GM12878 (cell line): ENCODE results near the gene DPEP1. TPM values are rescaled to one million over a fixed set of nuclear protein-coding genes. Genes with fewer than 3 reads are reported as not detected.

ENCODE experiments used
- ATAC-seq: fragments of 200-7000 bp; cut with Tn5 transposase; 3 replicates; pipeline ENCODE4 v1.9.1; 2020; ENCODE audit warnings: mild to moderate bottlenecking, moderate library complexity
- BruUV-seq: library from RNA; stranded (reverse); fragments of 400-500 nt; replicated peaks from 2 replicates; lab custom pipeline; 2021; lab: Mats Ljungman, UMichigan
- CTCF ChIA-PET: fragments of 300-600 bp; sonication (Branson Sonifier 250); formaldehyde crosslinking; extraction: SDS; loops from one replicate; lab custom pipeline; 2021; ENCODE audit warnings: inconsistent platforms; lab: Yijun Ruan, JAX
- POLR2A ChIA-PET: fragments of 350-600 bp; formaldehyde crosslinking; extraction: SDS; loops from one replicate; lab custom pipeline; 2021; ENCODE audit warnings: inconsistent platforms; lab: Charles Lee
- RAD21 ChIA-PET: fragments of 300-600 bp; sonication (Branson Sonifier 250); formaldehyde crosslinking; loops from one replicate; lab custom pipeline; 2023; ENCODE audit warnings: antibody characterized with exemption; ENCODE audit not compliant: unreplicated experiment; lab: Charles Lee
- SMC1A ChIA-PET: fragments of 300-600 bp; sonication (Branson Sonifier 250); formaldehyde crosslinking; loops from one replicate; lab custom pipeline; 2023; ENCODE audit not compliant: unreplicated experiment, uncharacterized antibody; lab: Charles Lee
- DNase-seq: peaks from one replicate; pipeline ENCODE4 v3.0.0-alpha.2; 2011; ENCODE audit warnings: low read depth, low spot score
- FAIRE-seq: peaks from 3 replicates; lab custom pipeline; 2011; peaks lifted over from hg19 to GRCh38; lab: Jason Lieb, UNC
- H2AFZ ChIP-seq: 2 replicates; pipeline ENCODE4 v1.6.0; 2011; ENCODE audit warnings: low read depth, low read length, control low read depth; ENCODE audit not compliant: control insufficient read depth
- H3K27ac ChIP-seq: 2 replicates; pipeline ENCODE4 v1.5.1; 2011; ENCODE audit warnings: control low read depth; ENCODE audit not compliant: control insufficient read depth, insufficient read depth
- H3K27me3 ChIP-seq, 2 experiments: replicated peaks in 1 of 2; 2 replicates each; pipeline versions ENCODE4 v1.6.0 to v1.6.1; 2011; ENCODE audit warnings: low read length in 1 of 2; ENCODE audit not compliant: control insufficient read depth in 2 of 2, insufficient read depth in 2 of 2
- H3K36me3 ChIP-seq, 2 experiments: 2 replicates each; pipeline ENCODE4 v1.5.1; 2011; ENCODE audit warnings: low read length in 1 of 2; ENCODE audit not compliant: control insufficient read depth in 2 of 2, insufficient read depth in 2 of 2
- H3K4me1 ChIP-seq: 2 replicates; pipeline ENCODE4 v1.6.1; 2011; ENCODE audit warnings: mild to moderate bottlenecking, low read length, moderate library complexity, mixed read lengths; ENCODE audit not compliant: control insufficient read depth, insufficient read depth
- H3K4me2 ChIP-seq: 2 replicates; pipeline ENCODE4 v1.6.0; 2011; ENCODE audit warnings: control low read depth; ENCODE audit not compliant: control insufficient read depth, insufficient read depth
- H3K4me3 ChIP-seq: fragments of 200-600 bp; sonication (generic); 2 replicates; pipeline ENCODE4 v1.5.1; 2016
- H3K79me2 ChIP-seq: 2 replicates; pipeline ENCODE4 v1.6.0; 2011; ENCODE audit warnings: low read length; ENCODE audit not compliant: control insufficient read depth, insufficient read depth
- H3K9ac ChIP-seq: 2 replicates; pipeline ENCODE4 v1.8.0; 2011; ENCODE audit warnings: low read length, control low read depth, mixed read lengths; ENCODE audit not compliant: control insufficient read depth, insufficient read depth
- H3K9me3 ChIP-seq: replicated peaks from 3 replicates; pipeline ENCODE4 v1.5.1; 2011; ENCODE audit warnings: mild to moderate bottlenecking, low read length; ENCODE audit not compliant: control insufficient read depth, insufficient read depth
- H4K20me1 ChIP-seq: 2 replicates; pipeline ENCODE4 v1.6.0; 2011; ENCODE audit not compliant: control insufficient read depth, insufficient read depth
- GABPA ChIP-seq: IDR thresholded peaks from 2 replicates; pipeline ENCODE4 v1.6.1; 2014; ENCODE audit warnings: antibody characterized with exemption, low read depth, mild to moderate bottlenecking, inconsistent platforms
- SIN3A ChIP-seq: IDR thresholded peaks from 2 replicates; pipeline ENCODE4 v1.6.1; 2012; ENCODE audit warnings: low read depth, low read length, improper control_type of control experiment
- SP1 ChIP-seq: IDR thresholded peaks from one replicate; pipeline ENCODE4 v1.6.1; 2011; ENCODE audit warnings: low read depth, low read length
- WGBS: methylation state at CpG from one replicate; pipeline ENCODE4 v1.1.6; 2016; ENCODE audit warnings: low lambda C conversion rate; ENCODE audit not compliant: insufficient replicate concordance, insufficient coverage; ENCODE audit errors: missing lambda C conversion rate; 5-methylcytosine and 5-hydroxymethylcytosine counted together
- in situ Hi-C: fragments of 300-500 bp; cut with MboI; formaldehyde crosslinking; loops from 9 replicates; pipeline ENCODE4 v1.14.3; 2018; ENCODE audit warnings: mixed read lengths
- intact Hi-C: fragments of 100-400 bp; cut with micrococcal nuclease; formaldehyde crosslinking; loops from one replicate; pipeline ENCODE4 v1.14.2; 2022; ENCODE audit not compliant: unreplicated experiment
- polyA plus RNA-seq, 11 experiments: library from polyadenylated mRNA; depleted of rRNA in 4 of 11; unstranded in 6 of 11; stranded (reverse) in 5 of 11; fragments of >200 nt; fragmentation: Nextera tagmentation in 4 of 11; fragmentation: Illumina TruSeq in 1 of 11; extraction: Ambion mirVana in 4 of 11; extraction: Trizol in 1 of 11; gene quantifications; 1 replicate in 1 of 11; 2 replicates in 10 of 11; pipeline versions ENCODE4 v1.2.1 to v1.2.3, GENCODE V29; 2011 to 2016; ENCODE audit warnings: inconsistent platforms in 2 of 11, missing spikeins in 2 of 11, low read depth in 1 of 11
- total RNA-seq, 4 experiments: library from RNA; depleted of rRNA in 3 of 4; stranded (reverse); fragments of >200 nt in 3 of 4; fragmentation: Illumina TruSeq in 1 of 4; extraction: Trizol in 1 of 4; gene quantifications; 2 replicates each; pipeline versions ENCODE4 v1.2.1 to v1.2.3, GENCODE V29; 2013 to 2021
- TF ChIP-seq, protein P1 (sequence below): IDR thresholded peaks from 2 replicates; pipeline ENCODE4 v1.6.1; 2011; ENCODE audit warnings: low read depth, mild to moderate bottlenecking, low read length, moderate library complexity, borderline replicate concordance; ENCODE audit errors: extremely low read depth
- TF ChIP-seq, protein P2 (sequence below): IDR thresholded peaks from 2 replicates; pipeline ENCODE4 v1.6.1; 2011; ENCODE audit warnings: mild to moderate bottlenecking, low read depth, low read length, moderate library complexity; ENCODE audit not compliant: insufficient replicate concordance
- TF ChIP-seq, protein P3 (sequence below): fragments of 450-650 bp; IDR thresholded peaks from 2 replicates; pipeline ENCODE4 v1.6.1; 2014; ENCODE audit warnings: mild to moderate bottlenecking

Gene DPEP1
- total and polyA plus RNA-seq, 10 of the 15 experiments (the other 5 are each of a cell fraction or from before 2014, with no cell fraction given) = not detected

DNA sequence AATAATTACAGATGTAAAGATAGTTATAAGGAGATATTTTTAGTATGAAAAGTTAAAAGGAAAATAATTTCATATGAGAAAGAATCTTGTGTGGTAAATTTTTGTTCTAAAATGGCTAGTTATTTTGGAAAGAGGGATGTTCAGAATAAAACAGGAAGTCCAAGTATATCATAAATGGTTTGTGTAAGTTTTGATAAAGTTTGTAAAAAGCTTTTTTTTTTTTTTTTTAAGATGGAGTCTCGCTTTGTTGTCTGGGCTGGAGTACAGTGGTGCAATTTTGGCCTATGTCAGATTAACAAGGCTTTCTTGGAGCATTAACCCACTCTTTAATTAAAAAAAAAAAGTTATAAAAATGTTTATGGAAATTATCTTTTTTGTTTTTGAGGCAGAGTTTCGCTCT is 64.8 kb downstream of the DPEP1 start:
- no peak overlapping the region for H3K4me2 ChIP-seq
- ATAC-seq = no peak
- no peak for DNase-seq
- no peak for FAIRE-seq
- TF ChIP-seq, protein P1, sequence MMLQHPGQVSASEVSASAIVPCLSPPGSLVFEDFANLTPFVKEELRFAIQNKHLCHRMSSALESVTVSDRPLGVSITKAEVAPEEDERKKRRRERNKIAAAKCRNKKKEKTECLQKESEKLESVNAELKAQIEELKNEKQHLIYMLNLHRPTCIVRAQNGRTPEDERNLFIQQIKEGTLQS = no peak
- TF ChIP-seq, protein P2, sequence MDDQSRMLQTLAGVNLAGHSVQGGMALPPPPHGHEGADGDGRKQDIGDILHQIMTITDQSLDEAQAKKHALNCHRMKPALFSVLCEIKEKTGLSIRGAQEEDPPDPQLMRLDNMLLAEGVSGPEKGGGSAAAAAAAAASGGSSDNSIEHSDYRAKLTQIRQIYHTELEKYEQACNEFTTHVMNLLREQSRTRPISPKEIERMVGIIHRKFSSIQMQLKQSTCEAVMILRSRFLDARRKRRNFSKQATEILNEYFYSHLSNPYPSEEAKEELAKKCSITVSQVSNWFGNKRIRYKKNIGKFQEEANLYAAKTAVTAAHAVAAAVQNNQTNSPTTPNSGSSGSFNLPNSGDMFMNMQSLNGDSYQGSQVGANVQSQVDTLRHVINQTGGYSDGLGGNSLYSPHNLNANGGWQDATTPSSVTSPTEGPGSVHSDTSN = no peak
- no peak for TF ChIP-seq GABPA
- TF ChIP-seq, protein P3, sequence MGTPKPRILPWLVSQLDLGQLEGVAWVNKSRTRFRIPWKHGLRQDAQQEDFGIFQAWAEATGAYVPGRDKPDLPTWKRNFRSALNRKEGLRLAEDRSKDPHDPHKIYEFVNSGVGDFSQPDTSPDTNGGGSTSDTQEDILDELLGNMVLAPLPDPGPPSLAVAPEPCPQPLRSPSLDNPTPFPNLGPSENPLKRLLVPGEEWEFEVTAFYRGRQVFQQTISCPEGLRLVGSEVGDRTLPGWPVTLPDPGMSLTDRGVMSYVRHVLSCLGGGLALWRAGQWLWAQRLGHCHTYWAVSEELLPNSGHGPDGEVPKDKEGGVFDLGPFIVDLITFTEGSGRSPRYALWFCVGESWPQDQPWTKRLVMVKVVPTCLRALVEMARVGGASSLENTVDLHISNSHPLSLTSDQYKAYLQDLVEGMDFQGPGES = no peak
- TF ChIP-seq SP1 = no peak
- TF ChIP-seq SIN3A = no peak
- TF ChIP-seq, all 136 proteins: peak for 0
- no TSS peak for BruUV-seq
- RAD21 ChIA-PET = no interaction called here
- H4K20me1 ChIP-seq = no peaks in the 10 kb centered on the region
- POLR2A ChIA-PET = no interaction called here
- H2AFZ ChIP-seq = no peak overlapping the region
- SMC1A ChIA-PET = no interaction called here
- no peaks in the 10 kb centered on the region; the same call in 2 of the 3 replicates for H3K9me3 ChIP-seq
- H3K36me3 ChIP-seq = no peaks in the 10 kb centered on the region
- intact Hi-C loops (no loop called here), in situ Hi-C loops (no loop called here)
- no peak overlapping the region for H3K9ac ChIP-seq
- H3K4me1 ChIP-seq = no peaks in the 10 kb centered on the region
- 43% methylated on average over 2 of the region's 2 CpGs for WGBS
- H3K27ac ChIP-seq = no peak overlapping the region
- no peak overlapping the region for H3K4me3 ChIP-seq
- H3K27me3 ChIP-seq = no peaks in the 10 kb centered on the region
- H3K79me2 ChIP-seq = no peaks in the 10 kb centered on the region
- CTCF ChIA-PET = interaction anchor here (0.6 kb wide), 1 partner anchor 121 kb away, joined by 3 read pairs; no protein-coding TSS in a partner anchor
